AG10803 (cell line): ENCODE data around the gene GALNT18.

Experiments
- DNase-seq: peaks from one replicate; pipeline ENCODE4 v3.0.0; 2010; ENCODE audit warnings: low read depth
- H3K4me3 ChIP-seq: 2 replicates; pipeline ENCODE4 v1.5.1; 2011; ENCODE audit warnings: mild to moderate bottlenecking, low read length, control low read depth
- CTCF ChIP-seq: conservative IDR thresholded peaks from 2 replicates; pipeline ENCODE4 v1.5.1; 2011; ENCODE audit warnings: mild to moderate bottlenecking, low read length, control low read depth, inconsistent platforms

Gene GALNT18

GRCh38 chr11:11415901-11416300 lies 205.9 kb downstream of the GALNT18 start:
- no peak overlapping the region for H3K4me3 ChIP-seq
- TF ChIP-seq CTCF, result no peak
- peak; percentile 45 for DNase-seq

GRCh38 chr11:11414996-11415395 lies 206.8 kb downstream of the GALNT18 start:
- no peak for DNase-seq
- no peak overlapping the region for H3K4me3 ChIP-seq
- TF ChIP-seq CTCF, result no peak

GRCh38 chr11:11413776-11414175 lies 208.0 kb downstream of the GALNT18 start:
- DNase-seq, result no peak
- TF ChIP-seq CTCF, result no peak
- no peak overlapping the region for H3K4me3 ChIP-seq

- H3K4me3 ChIP-seq, result no peak overlapping the region
- no peak for TF ChIP-seq CTCF
- no peak for DNase-seq
Measured at GRCh38 chr11:11411401-11411985, 210.3 kb downstream of the GALNT18 start.

GRCh38 chr11:11409901-11410300 lies 211.9 kb downstream of the GALNT18 start:
- no peak for DNase-seq
- TF ChIP-seq CTCF, result no peak
- no peak overlapping the region for H3K4me3 ChIP-seq

GRCh38 chr11:11409224-11409623 lies 212.6 kb downstream of the GALNT18 start:
- no peak for TF ChIP-seq CTCF
- no peak for DNase-seq

GRCh38 chr11:11408436-11409221 lies 213.2 kb downstream of the GALNT18 start:
- peak; percentile 74 for DNase-seq
- no peak overlapping the region for H3K4me3 ChIP-seq
- no peak for TF ChIP-seq CTCF

More at GRCh38 chr11:11409224-11409623, 212.6 kb downstream of the GALNT18 start:
- no peak overlapping the region for H3K4me3 ChIP-seq
